Activated gamma-delta T cell treated with anti-CD3 and anti-CD28 coated beads, Interleukin-2, amount 50 U/mL, for 16 hours (primary cell): Measurements from ENCODE around the gene OXSR1.
"Not testable (repeated sequence)": the region's sequence is repeated elsewhere in the genome, so short reads cannot be mapped to it uniquely, and the experiment has no call there.

ENCODE experiments used
- DNase-seq: peaks from one replicate; pipeline ENCODE4 v3.0.0-alpha.2; 2020; ENCODE audit warnings: low read depth

OXSR1 gene

GRCh38 chr3:38268522-38268921 is 103.2 kb downstream of the OXSR1 start:
- DNase-seq = no peak

- no peak for DNase-seq
Measured at GRCh38 chr3:38270606-38271005, 105.3 kb downstream of the OXSR1 start.

GRCh38 chr3:38271553-38271952 is 106.2 kb downstream of the OXSR1 start:
- DNase-seq = no peak

GRCh38 chr3:38274864-38275649 is 109.7 kb downstream of the OXSR1 start:
- DNase-seq = no peak

GRCh38 chr3:38275658-38276057 is 110.3 kb downstream of the OXSR1 start:
- no peak for DNase-seq

- no peak for DNase-seq
Measured at GRCh38 chr3:38276081-38276916, 111.0 kb downstream of the OXSR1 start.

- no peak for DNase-seq
Measured at GRCh38 chr3:38276917-38277630, 111.7 kb downstream of the OXSR1 start.

- no peak for DNase-seq
Measured at GRCh38 chr3:38278841-38279240, 113.5 kb downstream of the OXSR1 start.

GRCh38 chr3:38281895-38282686 is 116.8 kb downstream of the OXSR1 start, which contains the start of gene SLC22A14:
TSS of gene SLC22A14 (plus strand) at chr3:38282294. CDS start at chr3:38306027, 23,733 bp downstream.
- DNase-seq = no peak

GRCh38 chr3:38283810-38284755 is 118.7 kb downstream of the OXSR1 start:
- no peak for DNase-seq

- DNase-seq = no peak
Measured at GRCh38 chr3:38284756-38285150, 119.4 kb downstream of the OXSR1 start.

GRCh38 chr3:38289286-38290217 is 124.2 kb downstream of the OXSR1 start:
- DNase-seq = not testable (repeated sequence)

GRCh38 chr3:38297053-38297452 is 131.7 kb downstream of the OXSR1 start:
- DNase-seq = not testable (repeated sequence)

- DNase-seq = no peak
Measured at GRCh38 chr3:38297537-38297936, 132.2 kb downstream of the OXSR1 start.

- no peak for DNase-seq
Measured at GRCh38 chr3:38297947-38298711, 132.8 kb downstream of the OXSR1 start.
